HG03432 (cell line): ENCODE data around the gene PAPPA.

ENCODE experiments used
- ATAC-seq: cut with Tn5 transposase; IDR thresholded peaks from one replicate; pipeline ENCODE4 v1.9.1; 2021; ENCODE audit warnings: mild to moderate bottlenecking, moderate library complexity; ENCODE audit not compliant: unreplicated experiment

The PAPPA gene

GRCh38 chr9:116270546-116270945 is 117.0 kb downstream of the PAPPA start:
- no peak for ATAC-seq

- no peak for ATAC-seq
Observed at GRCh38 chr9:116271340-116271739, 117.7 kb downstream of the PAPPA start.

- ATAC-seq = peak; percentile 63
Observed at GRCh38 chr9:116271991-116272390, 118.4 kb downstream of the PAPPA start.

GRCh38 chr9:116274293-116274692 is 120.7 kb downstream of the PAPPA start:
- ATAC-seq = no peak

DNA sequence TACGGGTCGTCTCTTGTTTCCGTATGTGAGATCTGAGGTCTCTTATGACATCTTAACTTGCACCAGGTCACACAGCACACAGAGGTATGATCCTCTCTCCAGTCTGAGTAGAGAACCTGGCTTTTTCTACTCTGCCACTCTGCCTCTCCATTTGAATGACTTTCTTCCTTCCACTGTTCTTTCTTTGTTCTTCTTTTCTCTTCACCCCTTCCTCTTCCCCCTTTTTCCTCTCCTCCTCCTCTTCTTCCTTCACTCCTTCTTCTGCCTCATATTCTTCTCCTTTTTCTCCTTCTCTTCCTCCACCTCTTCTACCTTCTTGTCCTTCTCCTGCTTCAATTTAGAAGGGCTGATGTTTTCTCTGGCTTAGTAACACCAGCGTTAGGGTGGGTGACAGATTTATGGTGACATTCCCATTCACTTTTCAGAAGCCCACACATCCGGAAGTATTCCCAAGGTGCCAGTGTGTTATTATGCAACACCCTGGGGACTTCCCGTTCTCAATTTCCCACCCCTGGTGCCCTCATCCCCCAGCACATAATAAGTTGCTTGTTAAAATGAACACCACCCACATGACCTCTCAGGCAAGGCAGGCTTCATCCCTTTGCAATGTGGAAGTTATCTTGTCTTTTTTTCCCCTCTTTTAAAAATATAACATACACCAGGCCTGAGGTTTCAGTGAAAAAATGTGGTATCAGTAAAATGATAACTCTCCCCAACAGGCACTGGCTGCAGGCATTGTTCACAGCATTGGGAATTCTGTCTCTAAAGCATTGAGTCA is 122.0 kb downstream of the PAPPA start:
- ATAC-seq = no peak

- no peak for ATAC-seq
Observed at GRCh38 chr9:116276196-116276493, 122.6 kb downstream of the PAPPA start.

DNA sequence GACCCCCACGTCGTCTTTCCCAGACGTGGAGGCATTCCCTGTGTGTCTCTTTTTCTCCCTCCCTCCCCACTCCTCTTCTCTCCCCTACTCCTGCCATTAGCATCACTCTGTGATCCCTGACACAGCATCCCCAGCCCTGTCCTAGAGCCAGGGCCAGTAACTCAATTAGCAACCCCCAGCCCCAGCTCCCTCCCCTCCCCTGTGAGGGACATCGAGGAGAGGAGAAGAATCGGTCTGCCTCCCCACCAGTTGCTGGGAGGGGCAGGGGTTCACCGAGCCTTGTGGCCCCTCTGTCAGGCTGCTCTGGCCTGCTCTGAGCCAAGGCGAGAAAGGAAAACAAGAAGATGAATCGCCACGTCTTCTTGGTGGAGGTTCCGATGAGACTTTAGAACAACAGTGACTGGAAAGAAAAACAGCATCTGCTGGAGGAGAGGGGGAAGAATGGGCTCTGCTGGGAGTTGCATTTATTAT is 123.1 kb downstream of the PAPPA start:
- ATAC-seq = no peak

DNA sequence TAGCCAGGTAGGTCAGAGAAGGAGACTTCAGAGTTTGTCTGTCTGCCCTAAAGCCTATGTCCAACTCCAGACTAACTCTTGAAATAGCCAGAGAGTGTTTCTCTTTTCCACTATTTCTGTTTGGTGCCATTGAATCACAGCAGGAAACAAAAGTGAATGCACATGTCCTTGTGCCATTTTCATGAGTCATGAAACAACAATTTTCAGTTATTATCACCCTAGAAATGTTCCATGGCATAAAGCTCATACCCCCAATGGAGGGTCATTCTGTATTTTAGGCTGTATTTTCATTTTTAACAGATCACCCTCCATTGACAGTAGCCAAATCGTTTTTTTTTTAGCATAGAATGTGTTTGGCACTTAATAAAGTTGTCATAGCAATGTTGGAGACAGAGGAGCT is 124.7 kb downstream of the PAPPA start:
- no peak for ATAC-seq

DNA sequence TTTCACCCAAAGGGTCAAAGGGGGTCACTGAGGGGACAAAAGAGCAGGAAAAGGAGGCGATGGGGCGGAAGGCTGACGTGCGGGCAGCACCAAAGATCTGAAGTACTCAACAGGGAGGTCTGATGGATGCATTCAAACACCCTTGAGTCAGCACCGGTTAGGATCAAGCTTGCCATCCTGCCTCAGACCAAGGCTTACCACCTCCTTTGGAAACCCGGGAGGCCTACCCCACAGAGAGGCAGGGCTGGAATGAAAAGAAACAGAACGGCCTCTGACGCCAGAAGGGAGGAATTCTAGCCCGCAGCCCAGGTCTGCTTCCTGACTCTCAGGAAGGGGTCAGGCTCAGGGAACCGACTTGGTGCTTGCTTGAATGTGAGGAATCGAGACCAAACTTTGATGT is 125.6 kb downstream of the PAPPA start:
- ATAC-seq = no peak

DNA sequence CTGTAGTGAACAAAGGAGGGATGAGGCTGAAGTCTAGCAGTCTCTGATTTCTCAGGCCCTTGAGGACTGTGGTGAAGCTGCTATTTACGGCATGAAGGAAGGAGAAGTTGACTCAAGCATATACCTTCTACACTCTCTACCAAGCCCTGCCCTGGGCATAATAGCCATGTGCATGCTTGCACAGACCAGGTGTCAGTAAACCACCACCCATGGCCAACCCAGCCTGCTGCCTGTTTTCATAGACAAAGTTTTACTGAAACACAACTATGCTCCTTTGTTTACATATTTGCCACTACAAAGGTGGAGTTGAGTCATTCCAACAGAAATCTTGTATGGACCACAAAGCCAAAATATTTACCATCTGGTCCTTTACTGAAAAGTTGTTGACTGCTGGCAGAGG is 126.9 kb downstream of the PAPPA start:
- ATAC-seq = no peak

DNA sequence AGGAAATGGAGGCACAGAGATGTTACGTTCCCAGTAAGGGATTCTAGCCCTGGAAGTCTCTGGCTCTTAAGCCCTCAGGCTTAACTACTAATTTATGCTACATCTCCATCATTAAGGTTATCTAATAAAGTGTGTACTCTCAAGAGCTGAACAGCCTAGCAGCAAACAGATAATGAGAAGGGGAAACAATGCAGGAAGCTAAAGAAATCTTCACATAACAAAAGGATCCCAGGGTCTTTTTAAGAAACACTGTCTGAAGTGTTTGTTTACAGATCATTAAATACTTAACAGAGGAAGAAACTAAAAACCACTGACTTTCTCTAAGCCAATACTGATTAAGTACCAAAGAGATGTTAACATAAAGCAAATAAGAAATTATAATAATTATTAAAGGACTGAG is 129.0 kb downstream of the PAPPA start:
- no peak for ATAC-seq

GRCh38 chr9:116284518-116284917 is 130.9 kb downstream of the PAPPA start:
- no peak for ATAC-seq

DNA sequence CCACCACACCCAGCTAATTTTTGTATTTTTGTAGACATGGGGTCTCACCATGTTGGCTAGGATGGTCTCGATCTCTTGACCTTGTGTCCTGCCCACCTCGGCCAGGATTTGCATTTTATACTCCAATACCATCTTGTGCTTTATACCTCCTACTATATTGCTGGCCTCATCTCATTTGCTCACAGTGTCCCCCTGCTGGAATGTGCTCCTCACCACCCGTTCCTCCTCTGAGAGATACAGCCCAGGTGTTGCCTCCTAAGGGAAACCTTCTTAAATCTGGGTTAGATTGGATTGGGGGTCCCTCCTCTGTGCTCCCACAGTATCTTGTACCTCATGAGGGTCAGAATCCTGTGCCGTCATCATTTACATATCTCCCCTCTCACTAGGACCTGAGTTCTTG is 131.7 kb downstream of the PAPPA start:
- ATAC-seq = no peak

DNA sequence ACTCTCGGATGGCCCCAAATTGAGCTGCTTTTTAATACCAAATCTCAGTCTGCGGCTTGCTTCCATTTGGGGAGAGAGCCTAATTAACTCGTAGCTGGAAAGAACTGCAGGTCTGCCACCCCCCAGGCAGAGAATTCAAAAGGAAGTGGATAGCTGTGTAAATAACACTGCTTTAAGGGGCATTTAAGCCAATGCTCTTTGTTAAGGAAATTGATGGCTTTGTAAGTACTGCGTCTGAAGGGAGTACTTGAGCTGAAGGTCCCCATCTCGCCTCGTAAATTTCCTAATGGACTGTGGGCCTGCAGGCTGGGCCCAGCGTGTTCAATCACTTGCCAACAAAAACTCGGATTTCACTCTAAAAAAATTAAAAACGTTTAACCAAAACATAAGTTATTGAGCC is 132.7 kb downstream of the PAPPA start:
- no peak for ATAC-seq

GRCh38 chr9:116287721-116288120 is 134.1 kb downstream of the PAPPA start:
- no peak for ATAC-seq

GRCh38 chr9:116288658-116289057 is 135.1 kb downstream of the PAPPA start:
- peak; percentile 45 for ATAC-seq

DNA sequence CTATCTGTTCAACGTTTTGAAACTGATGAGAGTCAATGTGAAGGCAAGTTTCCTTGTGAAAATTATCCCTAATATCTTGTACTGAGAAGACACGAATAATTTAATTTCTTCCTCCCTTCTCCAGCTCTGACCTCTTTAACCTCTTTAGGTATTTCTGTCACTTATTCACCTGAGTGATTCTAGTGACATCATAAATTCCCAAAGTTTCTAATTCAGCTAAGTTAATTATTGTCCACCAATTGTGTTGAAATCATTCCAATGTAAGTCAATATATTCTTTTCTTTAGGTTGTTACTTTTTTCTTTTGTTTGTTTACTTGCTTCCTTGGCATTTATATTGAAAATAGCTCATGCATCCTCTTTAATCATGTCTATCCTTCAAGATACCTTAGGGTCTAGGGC is 143.8 kb downstream of the PAPPA start:
- no peak for ATAC-seq

GRCh38 chr9:116298249-116298648 is 144.7 kb downstream of the PAPPA start:
- ATAC-seq = no peak

DNA sequence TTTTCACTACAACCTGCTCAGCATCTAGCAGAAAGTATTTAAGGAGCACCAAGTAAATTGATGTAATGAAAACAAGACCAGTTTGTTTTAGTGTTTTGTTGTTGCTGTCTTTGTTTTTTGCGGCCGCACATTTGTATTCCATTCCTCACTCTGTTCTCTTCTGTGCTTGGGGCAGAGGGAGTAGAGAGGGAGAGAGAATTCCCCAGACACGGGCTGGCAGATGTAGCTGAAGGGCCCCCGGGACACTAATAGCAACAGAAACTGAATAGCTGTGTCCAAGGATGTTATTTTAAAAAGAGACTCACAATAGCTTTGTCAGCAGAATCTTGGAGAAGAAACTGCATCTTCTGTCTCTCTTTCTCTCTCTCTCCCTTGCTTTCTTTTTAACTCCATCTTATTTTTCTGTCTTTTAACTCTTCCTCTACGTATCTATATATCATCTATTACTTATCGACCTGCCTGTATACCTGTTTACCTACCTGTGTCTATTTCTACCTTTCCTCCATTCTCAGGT is 145.3 kb downstream of the PAPPA start:
- no peak for ATAC-seq

DNA sequence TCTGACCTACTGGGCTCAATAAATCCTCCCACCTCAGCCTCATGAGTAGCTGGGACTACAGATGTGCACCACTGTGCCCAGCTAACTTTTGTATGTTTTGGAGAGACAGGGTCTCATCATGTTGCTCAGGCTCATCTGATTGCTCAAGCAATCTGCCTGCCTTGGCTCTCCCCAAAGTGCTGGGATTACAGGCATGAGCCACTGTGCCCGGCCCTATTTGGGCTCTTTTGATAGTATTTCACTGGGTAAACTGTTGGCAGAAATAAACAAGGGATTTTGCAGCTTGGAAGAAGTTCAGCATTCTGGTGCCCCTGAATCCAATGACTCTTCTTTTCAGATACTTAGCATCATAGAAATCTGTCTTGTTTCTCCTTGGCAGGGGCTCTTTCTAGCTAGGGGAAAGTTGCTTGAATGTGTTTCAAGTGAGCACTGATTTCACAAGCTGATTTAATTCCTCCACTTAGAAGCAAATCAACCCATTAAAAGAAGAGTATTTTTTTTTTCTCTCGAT is 146.8 kb downstream of the PAPPA start:
- ATAC-seq = no peak

DNA sequence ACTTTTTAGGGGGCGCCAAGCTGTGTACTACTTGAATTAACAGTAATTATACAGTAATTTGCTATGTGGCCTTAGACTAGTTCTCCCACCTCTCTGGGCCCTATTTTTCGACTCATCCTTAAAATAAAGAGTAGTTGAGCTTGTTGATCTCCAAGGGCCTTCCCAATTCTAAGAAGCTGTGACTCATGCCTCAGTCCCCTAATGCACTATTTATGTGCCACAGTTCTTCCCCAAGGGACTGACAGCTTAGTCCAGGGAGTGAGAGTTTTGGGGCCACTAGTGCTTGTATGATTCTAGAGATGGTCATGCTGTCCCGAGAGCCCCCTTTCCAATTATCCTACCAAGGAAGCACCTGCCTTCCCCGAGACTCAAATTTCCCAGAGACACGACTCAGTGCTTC is 149.7 kb downstream of the PAPPA start:
- no peak for ATAC-seq

DNA sequence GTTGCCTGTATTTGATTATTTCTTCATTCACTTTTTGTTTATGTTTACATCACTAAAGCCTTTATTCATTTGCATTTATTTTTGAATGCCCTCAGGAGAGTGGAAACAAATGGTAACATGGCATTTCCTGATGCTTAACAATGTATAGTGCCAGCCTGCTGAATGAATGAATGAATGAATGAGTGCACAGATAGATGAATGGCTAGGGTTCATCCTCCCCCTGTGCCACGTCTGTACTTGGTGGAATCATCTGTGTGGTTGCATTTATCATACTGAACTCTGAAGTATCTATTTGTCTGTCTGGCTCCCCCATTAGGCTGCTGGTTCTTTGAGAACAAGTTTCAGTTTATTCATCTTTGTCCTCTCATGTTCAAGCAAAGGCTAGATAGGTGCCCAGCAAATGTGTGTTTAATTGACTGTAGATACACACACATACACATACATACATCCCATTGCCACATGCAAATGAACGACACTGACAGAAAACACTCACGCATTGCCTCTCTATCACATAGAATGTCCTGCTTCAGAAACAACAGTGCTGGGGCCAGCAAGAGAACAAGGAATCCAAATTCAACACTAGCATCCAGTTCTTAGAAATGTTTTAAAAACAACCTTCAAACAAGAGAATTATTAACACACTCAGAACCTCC is 150.4 kb downstream of the PAPPA start:
- no peak for ATAC-seq
